Head of caudate nucleus (tissue), 42 donors: ENCODE results near the gene SLC30A7.
"Not testable (repeated sequence)": the region's sequence is repeated elsewhere in the genome, so short reads cannot be mapped to it uniquely, and the experiment has no call there.

Source experiments
- DNase-seq, 42 donors: peaks; one replicate each; pipeline versions ENCODE4 v3.0.0 to v3.0.0-alpha.2; 2020 to 2021; ENCODE audit warnings: mixed read lengths in 7 of 42
- intact Hi-C: fragments of 100-400 bp; cut with DNase I; formaldehyde crosslinking; loops from one replicate; pipeline ENCODE4 v1.15.0; 2022

The SLC30A7 gene

DNA sequence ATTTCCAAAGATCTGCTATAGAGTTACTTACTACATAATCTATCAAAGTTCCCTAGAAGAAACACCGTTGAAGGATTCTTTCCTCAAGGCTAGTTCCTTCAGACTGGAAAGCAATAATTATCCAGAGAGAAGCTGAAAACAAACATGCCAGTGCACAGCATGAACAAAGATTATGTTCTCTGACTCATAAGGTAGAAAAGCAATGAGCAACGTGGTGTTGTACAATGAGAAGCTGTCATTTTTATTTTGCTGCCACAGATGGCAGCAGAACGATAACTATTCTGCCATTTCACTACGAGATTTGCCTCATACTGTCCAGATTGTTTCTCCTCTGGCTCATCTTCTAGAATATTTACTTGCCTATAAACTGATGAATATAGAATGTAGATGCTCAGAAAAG is 11.9 kb upstream of the SLC30A7 start:
- no peak for DNase-seq
- intact Hi-C loops: no loop called here

DNA sequence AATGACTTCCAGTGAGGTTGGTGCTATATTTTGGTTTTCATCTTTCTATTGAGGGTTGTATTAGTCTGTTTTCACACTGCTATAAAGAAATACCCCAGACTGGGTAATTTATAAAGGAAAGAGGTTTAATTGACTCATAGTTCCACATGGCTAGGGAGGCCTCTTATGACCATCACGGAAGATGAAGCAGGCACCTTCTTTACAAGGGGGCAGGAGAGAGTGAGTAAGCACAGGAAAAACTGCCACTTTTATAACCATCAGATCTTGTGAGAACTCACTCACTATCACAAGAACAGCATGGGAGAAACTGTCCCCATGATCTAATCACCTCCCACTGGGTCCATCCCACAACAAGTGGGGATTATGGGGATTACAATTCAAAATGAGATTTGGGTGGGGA is 6.9 kb upstream of the SLC30A7 start:
- intact Hi-C loops, DNase-seq: not testable (repeated sequence)

DNA sequence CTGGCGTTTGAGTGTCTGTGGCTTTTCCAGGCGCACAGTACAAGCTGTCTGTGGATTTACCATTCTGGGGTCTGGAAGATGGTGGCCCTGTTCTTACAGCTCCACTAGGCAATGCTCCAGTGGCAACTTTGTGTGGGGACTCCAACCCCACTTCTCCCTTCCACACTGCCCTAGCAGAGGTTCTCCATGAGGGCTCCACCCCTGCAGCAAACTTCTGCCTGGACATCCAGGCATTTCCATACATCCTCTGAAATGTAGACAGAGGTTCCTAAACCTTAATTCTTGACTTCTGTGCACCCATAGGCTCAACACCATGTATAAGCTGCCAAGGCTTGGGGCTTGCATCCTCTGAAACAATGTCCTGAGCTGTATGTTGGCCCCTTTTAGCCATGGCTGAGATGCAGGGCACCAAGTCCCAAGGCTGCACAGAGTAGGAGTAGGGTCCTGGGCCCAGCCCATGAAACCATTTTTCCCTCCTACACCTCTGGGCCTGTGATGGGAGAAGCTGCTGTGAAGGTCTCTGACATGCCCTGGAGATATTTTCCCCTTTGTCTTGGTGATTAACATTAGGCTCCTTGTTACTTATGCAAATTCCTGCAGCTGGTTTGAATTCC is 5.9 kb upstream of the SLC30A7 start:
- DNase-seq: not testable (repeated sequence)
- intact Hi-C loops: loop anchor here (10.0 kb wide), 2 partner anchors 755 to 855 kb away; partner anchors contain the start of genes SASS6 and TRMT13

DNA sequence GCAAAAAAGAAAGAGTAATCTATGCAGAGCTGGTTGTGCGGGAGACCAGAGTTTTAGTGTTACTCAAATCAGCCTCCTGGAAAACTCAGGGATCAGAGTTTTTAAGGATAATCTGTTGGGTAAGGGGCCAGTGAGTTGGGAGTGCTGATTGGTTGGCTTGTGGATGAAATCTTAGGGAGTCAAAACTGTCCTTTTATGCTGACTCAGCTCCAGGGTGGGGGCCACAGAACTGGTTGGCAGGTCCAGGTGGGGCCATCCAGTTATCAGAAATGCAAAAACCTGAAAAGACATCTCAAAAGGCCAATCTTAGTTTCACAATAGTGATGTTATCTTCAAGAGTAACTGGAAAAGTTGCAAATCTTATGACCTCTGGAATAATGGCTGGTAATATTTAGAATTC is 4.5 kb upstream of the SLC30A7 start:
- intact Hi-C loops: loop anchor here (10.0 kb wide), 2 partner anchors 757 to 857 kb away; partner anchors contain the start of genes SASS6 and TRMT13
- no peak for DNase-seq

DNA sequence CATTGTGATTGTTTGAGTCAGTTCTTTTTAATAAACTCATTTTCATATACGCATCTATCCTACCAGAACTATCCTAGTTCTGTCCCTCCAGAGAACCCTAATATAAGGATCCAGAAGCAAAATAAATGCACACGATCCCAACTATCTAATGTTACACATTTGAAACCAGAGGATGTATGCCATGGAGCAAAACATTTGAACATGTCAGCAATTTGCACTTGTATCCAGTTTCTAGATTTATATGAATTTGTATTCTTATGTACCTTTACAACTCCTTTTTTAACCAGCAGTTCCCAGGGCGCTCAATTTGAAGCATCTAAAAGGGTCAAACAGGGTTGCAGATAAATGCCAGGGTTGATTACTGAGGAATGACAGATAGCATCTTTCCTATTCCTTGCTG is 3.3 kb upstream of the SLC30A7 start:
- no peak for DNase-seq
- intact Hi-C loops: loop anchor here (10.0 kb wide), 2 partner anchors 758 to 858 kb away; partner anchors contain the start of genes SASS6 and TRMT13

DNA sequence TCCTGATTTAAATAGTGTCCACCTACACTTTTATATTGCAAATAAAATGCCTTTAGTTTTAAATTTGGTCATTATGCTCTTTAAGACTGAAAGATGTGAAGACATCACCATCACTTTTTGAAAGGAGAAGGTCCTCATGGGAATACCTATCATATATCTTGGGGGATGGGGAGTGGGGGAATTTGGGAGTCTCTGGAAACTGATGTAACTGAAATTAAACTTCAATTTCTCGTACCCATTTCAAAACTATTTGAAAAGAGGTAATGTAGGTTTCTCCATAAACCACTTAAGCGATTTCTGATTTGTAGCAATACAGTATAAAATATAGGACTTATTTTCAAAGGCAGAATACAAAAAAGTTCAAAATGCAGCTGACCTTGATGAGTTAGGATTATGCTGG is 2.2 kb upstream of the SLC30A7 start:
- intact Hi-C loops: loop anchor here (10.0 kb wide), 2 partner anchors 759 to 859 kb away; partner anchors contain the start of genes SASS6 and TRMT13
- DNase-seq: no peak

DNA sequence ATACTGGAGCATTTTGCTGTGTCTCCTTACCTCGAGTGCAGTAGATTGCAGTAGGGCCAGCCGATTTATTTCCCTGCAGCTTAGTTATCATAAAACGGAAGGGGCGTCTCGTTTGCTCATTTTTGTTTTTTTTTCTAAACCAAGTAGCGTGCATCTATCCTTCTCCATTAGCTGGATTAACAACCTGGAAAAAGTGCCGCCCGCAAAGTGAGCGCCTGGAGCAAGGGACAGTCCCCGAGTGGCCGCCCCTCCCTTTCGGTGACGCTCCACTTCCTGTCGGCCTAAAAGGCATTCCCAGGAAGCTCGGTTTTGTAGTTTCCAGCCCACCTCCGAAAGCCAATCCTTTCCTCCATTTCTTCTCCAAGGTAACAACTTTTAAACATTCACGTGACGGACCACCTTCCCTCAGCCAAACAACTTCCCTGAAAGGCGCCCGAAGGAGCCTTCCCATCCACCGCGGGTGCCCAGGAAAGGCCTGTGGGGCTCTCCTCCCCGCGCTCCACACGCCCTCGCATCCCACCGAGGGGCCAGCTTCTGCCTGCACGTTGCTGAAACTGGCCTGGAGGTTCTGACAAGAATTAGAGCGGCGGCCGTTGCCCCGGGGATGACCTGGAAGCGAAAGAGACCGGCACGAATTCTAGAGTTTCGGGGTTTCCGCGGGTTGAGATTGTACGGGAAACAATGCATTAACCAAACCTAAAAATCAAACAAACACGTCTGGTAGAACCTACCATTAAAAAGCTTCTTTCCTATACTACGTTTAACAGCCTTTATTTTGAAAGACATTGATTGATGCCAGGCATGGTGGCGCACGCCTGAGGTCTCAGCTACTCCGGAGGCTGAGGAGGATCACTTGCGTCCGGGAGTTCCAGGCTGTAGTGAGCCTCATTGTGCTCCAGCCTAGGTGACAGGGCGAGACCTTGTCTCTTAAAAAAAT is 1.0 kb upstream of the SLC30A7 start, which contains the start of gene EXTL2:
TSS of gene EXTL2 (minus strand) at position 240 of the 937 bp plus-strand sequence. CDS start 6,085 bp downstream, outside the sequence.
- intact Hi-C loops: loop anchor here (10.0 kb wide), 2 partner anchors 760 to 860 kb away; partner anchors contain the start of genes SASS6 and TRMT13
- peak; percentile 76 to 96 (median 89) for DNase-seq

DNA sequence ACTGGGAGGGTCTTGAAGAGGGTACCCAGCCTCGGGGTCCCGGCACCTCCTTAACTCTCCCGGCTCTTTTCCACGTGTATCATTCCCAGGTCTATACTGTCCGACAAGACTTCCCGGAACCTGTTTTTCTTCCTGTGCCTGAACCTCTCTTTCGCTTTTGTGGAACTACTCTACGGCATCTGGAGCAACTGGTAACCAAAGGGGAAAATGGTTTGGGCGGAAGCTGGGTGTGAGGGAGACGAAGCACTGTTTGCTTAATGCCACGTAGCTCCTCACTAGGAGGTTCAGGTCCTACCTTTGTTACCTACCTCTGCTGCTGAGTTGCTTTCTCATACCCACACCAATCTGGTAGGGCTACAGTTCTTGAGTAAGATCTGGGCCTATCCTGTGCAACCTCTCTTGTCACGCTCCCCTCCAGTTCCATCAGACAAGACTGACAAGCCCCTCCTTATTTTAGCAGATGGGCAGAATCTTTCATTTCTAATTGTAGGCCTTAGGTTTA is 642 bp downstream of the SLC30A7 start:
- intact Hi-C loops: loop anchor here (10.0 kb wide), 2 partner anchors 762 to 862 kb away; partner anchors contain the start of genes SASS6 and TRMT13
- peak in 30 of 42 donors; percentile 2 to 63 (median 23) for DNase-seq

DNA sequence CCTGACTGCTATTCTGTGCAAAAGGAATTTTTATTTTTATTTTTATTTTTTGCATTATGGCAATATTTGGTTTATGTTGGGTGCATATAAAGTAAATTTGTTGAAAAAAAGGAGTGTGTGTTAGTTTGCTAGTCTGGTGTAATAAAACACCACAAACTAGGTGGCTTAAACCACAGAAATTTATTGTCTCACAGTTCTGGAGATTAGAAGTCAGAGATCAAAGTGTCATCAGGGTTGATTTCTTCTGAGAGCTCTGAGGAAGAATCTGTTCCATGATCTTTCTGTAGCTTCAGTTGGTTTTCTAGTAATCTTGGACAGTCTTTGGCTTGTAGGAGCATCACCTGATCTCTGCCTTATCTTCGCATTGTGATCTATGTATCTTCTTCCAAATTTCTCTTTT is 6.5 kb downstream of the SLC30A7 start:
- intact Hi-C loops: no loop called here
- no peak for DNase-seq

DNA sequence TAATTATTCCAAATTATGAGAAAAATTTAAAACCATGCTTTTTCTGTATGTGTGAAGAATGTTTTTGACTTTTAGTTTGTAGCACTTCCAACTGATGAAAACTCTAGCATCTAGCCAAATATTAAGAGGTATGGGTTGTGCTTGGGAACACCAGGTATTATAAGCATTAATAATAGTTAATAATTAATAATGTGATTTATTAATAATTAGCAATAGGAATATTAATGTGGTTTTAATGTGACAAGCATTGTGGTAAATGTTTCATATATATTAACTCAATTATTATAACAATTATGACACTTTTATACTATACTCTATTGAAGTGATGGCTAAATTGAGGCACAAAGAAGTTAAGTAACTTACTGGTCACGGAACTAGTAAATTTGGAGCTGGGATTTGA is 7.9 kb downstream of the SLC30A7 start:
- intact Hi-C loops: no loop called here
- no peak for DNase-seq

DNA sequence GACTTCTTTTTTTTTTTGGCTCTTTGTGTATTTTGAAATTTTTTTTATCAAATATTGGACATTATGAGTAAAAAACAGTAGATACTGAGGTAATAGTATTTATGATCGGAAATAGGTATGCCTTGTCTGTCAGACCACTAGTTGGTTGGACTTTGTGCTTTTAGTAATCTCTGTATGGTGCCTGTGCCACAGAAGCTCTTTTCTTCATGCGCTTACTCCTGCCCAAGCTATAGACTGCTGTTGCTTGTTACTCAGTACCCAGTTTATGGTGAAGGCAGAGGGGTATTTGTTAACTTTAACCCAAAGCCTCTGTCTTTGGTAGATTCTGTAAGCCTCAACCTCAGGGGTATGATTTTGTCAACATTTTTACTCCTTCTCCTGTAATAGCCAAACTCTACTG is 8.6 kb downstream of the SLC30A7 start:
- intact Hi-C loops: no loop called here
- no peak for DNase-seq

DNA sequence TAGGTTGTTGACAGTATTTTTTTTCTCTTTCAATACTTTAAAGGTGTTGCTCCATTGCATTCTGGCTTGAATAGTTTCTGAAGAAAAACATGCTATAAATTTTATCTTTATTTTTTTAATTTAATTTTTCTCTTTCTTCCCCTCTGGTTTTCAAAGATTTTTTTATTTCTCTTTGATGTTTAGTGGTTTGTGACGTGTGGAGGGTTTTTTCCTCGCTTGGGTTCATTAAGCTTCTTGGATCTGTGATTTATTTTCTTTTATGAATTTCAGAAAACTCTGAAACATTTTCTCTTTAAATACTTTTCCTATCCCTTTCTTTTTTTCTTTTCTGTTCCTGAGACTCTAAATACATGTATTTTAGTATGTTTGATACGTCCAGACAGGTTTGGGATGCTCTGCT is 9.3 kb downstream of the SLC30A7 start:
- no peak for DNase-seq
- intact Hi-C loops: no loop called here

DNA sequence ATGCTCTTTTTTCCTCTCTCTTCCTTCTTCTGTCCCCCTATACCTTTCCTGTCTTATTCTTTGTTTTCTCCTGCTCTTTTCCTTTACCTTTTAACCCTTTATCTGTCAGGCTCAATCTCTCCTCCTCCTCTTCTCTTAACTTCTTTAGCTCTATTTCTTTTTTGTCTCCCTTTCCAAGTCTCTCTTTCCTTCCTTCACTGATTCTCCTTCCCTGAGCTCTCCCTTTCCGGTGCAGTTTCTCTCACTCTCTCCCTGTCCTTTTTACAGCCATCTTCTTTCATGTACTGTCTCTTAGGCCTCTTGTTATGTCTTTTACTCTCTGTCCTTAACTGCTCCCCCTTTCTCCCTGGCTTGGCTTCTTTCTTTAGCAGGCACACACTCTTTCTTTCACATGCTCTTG is 12.0 kb downstream of the SLC30A7 start:
- intact Hi-C loops: no loop called here
- no peak for DNase-seq

DNA sequence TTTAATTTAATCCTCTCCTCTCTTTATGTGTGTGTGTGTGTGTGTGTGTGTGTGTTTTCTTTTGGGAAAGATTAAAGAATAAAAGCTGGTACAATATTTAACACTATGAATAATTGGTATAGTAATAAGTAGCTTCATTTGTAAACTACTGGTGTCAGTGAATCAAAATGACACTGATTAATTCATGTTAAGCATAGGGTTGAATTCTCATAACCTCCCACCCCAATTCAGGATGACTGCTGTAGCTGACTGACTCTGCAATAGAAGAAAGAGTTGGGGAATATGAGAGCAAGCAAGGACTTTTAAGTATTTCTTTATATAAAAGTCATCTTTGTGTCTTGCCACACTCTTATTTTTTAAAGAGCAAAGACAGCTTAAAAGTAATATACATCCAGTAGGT is 13.1 kb downstream of the SLC30A7 start:
- DNase-seq: no peak
- intact Hi-C loops: no loop called here

DNA sequence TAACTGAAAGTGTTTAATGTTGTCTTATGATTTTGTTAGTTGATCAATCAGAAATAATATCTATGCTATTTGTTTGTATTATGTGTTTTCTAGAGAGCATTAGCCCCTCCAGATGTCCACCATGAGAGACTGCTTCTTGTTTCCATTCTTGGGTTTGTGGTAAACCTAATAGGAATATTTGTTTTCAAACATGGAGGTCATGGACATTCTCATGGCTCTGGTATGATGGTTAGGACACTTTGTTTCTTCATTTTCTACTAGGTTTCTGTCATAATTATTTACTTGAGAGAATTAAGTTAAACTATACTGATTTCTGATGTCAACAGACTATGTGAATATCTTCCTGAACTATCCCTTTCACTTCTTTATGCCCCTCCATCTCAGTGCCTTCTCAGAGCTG is 16.1 kb downstream of the SLC30A7 start:
- no peak for DNase-seq
- intact Hi-C loops: no loop called here

DNA sequence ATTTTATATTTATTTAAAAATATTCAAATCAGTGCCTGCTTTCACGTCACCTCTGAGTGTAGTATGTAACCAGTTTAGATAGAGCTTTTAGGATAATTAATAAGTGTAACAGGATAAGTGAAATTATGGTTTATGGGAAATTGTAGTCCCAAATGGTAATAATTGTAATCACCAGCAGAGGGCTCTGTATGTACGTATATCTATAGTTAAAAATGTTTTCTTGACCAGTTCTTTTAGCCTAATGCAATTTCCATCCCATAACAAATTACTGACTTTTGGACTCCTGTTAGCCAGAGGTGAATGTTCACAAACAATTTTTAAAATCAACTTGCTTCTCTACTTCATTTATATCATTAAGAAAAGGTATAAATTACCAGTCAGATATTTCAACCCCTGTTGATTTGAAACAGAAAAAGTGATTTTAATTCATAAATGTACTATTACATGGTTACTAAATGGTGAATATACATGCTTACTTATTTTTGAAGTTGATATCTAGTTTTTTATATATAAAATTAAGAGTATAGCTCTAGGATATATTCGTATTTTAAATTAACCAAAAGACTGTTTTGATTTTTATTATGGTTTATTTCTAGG is 25.3 kb downstream of the SLC30A7 start:
- DNase-seq: peak in 1 of 42 donors; percentile 29
- intact Hi-C loops: loop anchor here (10.0 kb wide), 1 partner anchor 364 kb away; no protein-coding TSS in a partner anchor

DNA sequence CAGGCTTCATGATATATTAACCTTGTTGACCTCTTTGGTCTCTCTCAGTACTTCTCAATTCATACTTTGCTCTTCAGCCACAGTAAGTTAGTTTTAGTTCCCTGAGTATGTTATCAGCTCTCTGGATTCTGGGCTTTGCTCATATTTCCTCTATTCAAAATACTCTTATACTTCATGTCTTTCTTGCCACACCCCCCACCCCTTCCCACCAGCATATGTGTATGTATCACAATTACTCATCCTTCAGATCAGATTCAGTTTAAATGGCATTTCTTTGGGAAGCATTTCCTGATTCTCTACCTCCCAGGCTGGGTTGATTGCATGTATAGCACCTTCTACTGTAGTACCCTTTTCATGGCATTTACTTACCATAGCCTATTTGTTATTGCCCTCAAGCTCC is 28.3 kb downstream of the SLC30A7 start:
- intact Hi-C loops: loop anchor here (10.0 kb wide), 1 partner anchor 361 kb away; no protein-coding TSS in a partner anchor
- DNase-seq: no peak

DNA sequence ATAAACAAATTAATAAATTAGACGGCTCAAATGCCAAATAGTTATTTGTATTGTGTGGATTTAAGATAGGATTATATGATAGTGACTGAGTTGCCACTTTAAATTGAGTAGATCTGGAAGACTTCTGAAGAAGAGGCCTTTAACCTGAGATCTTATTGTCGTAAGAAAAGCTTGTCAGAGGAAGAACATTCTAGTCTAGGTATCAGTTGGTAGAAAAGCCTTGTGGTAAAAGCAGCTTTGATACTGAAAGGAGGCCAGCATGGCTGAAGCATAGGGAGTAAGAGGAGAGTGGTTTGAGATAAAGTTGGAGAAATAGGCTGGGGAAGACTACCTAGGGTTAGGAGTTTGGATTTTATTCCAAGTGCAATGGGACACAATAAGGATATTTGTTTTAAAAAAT is 29.1 kb downstream of the SLC30A7 start:
- intact Hi-C loops: loop anchor here (10.0 kb wide), 1 partner anchor 360 kb away; no protein-coding TSS in a partner anchor
- no peak for DNase-seq

DNA sequence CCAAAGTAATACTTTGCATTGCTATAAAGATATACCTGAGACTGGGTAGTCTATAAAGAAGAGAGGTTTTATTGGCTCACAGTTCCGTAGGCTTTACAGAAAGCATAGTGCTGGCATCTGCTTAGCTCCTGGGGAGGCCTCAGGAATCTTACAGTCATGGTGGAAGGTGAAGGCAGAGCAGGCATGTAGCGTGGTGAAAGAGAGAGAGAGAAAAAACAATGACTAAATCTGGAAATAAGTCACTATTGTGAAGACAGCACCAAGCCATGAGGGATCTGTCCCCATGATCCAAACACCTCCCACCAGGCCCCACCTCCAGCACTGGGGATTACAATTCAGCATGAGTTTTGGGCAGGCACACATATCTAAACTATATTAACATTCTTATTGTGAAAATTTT is 30.4 kb downstream of the SLC30A7 start:
- intact Hi-C loops: loop anchor here (10.0 kb wide), 1 partner anchor 359 kb away; no protein-coding TSS in a partner anchor
- no peak for DNase-seq
